Fibroblast of pulmonary artery (primary cell): ENCODE measurements around the gene GMPR2.

Experiments used
- DNase-seq: peaks from one replicate; pipeline ENCODE4 v3.0.0-alpha.2; 2010; ENCODE audit warnings: low read depth
- H3K4me3 ChIP-seq: replicated peaks from 2 replicates; pipeline ENCODE4 v1.5.1; 2011; ENCODE audit warnings: low read depth, mild to moderate bottlenecking, control low read depth, low read length, moderate library complexity
- TF ChIP-seq, protein P1 (sequence below): IDR thresholded peaks from 2 replicates; pipeline ENCODE4 v1.5.1; 2011; ENCODE audit warnings: mild to moderate bottlenecking, control low read depth, low read length, inconsistent platforms; ENCODE audit errors: missing control alignments

GMPR2 gene

DNA sequence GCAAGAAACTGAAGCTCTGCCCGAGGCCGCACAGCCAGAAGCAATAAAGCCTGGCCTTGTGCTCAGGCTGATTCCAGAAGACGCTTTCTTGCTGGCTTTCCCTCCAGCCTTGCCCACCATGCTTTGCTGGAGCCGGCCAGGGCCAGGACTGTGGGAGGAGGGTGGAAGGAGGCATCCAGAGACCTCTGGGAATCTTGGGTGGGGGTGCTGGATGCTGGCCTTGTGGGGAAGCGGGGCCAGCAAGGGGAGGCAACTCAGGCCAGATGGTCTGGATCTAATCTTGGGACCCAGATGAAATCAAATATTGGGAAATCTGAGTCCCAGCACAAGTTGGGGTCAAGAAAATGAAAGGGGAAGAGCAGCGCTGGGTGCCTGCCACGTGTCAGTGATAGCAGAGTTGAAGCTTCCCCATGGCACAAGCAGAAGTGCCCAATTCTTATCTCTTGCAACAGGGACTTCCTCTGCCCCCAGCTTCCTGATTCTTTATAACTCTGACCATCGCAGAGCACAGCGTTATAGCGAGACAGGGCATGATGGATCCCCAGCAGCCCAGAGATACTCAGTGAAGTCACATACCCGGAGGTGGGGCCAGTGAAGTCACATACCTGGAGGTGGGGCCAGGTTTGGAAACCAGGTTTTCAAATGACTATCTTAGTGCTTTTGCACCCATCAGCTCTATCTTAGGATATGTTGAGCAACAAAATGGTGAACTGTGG is 45.0 kb downstream of the GMPR2 start:
- TF ChIP-seq, protein P1, sequence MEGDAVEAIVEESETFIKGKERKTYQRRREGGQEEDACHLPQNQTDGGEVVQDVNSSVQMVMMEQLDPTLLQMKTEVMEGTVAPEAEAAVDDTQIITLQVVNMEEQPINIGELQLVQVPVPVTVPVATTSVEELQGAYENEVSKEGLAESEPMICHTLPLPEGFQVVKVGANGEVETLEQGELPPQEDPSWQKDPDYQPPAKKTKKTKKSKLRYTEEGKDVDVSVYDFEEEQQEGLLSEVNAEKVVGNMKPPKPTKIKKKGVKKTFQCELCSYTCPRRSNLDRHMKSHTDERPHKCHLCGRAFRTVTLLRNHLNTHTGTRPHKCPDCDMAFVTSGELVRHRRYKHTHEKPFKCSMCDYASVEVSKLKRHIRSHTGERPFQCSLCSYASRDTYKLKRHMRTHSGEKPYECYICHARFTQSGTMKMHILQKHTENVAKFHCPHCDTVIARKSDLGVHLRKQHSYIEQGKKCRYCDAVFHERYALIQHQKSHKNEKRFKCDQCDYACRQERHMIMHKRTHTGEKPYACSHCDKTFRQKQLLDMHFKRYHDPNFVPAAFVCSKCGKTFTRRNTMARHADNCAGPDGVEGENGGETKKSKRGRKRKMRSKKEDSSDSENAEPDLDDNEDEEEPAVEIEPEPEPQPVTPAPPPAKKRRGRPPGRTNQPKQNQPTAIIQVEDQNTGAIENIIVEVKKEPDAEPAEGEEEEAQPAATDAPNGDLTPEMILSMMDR = no peak
- H3K4me3 ChIP-seq = no peak overlapping the region
- no peak for DNase-seq

DNA sequence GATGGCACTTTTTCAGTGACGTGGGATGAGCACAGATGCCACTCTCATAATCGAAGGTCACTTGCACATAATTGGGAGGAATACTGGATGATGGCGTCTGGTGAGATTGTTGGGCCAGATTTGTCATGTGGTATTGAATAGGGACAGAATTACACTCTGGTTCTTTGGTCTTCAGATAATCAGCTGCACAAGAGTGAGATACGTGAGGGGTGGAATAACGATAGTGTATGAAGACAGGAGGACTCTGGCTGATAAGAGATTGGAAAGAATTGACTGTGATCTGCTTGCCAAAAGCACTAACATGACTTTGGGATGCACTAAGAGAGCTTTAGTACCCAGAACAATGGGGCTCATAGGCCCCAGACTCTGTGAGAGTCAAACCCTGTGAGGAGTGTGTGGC is 45.7 kb downstream of the GMPR2 start:
- TF ChIP-seq, protein P1 = no peak
- no peak for DNase-seq
- no peak overlapping the region for H3K4me3 ChIP-seq

DNA sequence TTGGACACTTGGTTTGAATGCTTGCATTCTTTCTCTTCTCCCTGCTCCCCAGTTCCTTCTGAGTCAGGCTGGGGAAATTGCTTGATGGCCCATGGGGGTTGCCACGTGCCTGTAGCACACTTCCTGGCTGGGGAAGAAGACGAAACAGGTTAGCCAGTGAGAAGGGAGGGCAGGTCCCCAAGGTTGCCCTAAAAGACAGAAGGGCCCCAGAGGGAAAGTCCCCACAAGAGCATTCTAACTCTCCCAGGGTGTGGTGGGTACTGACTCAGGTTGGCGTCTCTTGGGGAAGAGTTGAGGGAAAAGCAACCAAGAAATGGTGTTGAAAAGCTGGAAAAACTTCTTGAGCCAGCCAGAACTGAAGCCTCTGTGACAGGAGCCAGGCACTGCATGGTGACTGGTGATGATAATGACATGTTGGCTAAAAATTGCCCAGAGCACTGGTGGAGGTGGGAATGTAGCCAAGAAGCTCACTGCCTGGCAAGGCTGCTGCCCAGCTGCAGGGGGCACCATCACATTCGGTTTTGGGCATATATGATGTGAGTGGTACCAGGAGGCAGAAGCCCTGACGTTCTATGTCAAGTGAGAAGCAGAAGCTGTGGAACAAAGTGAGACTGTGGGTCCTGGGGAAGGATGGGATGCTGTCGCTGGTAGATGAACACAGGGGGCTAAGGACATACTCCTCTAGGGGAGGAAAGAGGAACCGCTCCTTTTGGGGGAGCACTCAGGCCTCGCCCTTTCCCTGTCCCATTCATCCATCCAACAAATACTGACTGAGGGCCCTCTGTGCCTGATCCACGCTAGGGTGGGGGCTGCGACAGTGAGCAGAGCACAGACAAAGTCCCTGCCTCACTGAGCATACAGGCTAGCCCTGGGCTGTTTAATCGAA is 46.8 kb downstream of the GMPR2 start:
- DNase-seq = no peak
- no peak overlapping the region for H3K4me3 ChIP-seq
- TF ChIP-seq, protein P1 = no peak

DNA sequence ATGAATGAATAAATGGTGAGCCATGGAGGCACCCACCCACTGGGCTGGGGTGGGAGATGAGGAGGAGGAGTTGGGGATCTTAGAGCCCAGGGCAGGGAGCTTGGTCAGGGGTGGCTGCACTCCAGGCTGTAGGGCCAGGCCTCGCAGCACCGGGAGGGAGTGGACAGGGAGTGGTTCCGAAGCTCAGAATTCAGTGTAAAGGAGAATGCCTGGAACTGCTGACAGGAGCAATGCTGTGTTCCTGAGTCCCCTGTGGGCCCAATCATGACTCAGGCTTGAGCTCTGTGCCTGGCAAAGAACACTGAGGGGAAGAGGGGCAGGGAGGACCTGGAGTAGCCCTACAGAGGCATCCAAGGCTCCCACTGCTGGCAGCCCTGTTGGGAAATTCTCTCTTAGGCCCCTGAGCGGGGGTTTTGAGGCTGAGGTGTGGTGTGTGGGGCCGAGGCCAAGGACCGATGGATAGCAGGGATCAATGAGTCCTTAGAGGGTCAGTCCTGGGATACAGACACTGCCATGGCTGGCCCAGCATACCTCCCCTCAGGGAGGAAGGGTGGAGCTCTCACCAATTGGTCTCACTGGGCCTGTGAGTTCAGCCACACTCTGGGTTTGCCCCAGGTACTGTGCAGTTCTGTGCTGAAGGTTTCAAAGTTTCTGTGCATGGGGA is 48.2 kb downstream of the GMPR2 start:
- TF ChIP-seq, protein P1 = no peak

DNA sequence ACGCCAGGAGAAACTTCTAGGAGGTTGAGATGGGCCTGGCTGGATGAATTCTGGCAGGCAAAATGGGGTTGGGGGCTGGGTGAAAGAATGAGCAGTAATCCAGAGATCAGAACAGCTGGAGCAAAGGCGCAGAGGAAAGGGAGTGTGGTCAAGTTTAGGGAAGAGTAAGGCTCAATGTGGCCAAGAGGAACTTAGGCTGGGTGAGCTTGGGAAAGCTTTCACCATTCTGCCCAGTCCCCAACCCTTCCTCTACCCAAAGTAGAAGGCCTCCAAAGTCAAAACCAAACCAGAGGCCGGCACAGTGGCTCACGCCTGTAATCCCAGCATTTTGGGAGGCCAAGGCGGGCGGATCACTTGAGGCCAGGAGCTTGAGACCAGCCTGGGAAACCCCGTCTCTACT is 48.9 kb downstream of the GMPR2 start:
- no peak overlapping the region for H3K4me3 ChIP-seq
- DNase-seq = no peak
- TF ChIP-seq, protein P1 = no peak

More for the DNA sequence above, 48.2 kb downstream of the GMPR2 start:
- H3K4me3 ChIP-seq = no peak overlapping the region
- DNase-seq = peak; percentile 24

DNA sequence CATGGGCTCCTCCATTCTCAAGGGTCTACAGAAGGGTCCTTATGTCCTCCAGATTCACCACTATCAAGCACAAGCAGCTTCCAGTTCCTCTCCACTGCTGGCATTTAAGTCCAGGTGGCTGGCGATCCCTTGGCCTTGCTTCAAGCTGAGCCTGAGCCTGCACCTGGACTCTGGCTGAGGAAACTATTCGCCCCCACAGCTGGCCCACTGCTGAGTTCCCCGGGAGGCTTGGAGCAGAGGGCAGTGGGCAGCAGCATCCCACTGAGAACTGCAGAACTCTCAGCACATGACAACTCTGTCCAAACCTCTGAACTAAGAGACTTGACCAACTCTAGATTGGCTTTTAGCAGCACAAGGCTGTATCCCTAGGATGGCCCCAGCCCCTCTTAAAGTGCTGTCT is 50.0 kb downstream of the GMPR2 start:
- DNase-seq = no peak

More for the DNA sequence above, 50.0 kb downstream of the GMPR2 start:
- no peak overlapping the region for H3K4me3 ChIP-seq
- TF ChIP-seq, protein P1 = no peak
